UCSD-AML1 (cell line): ENCODE results near the gene RGS7.
"Not testable (repeated sequence)": the region's sequence is repeated elsewhere in the genome, so short reads cannot be mapped to it uniquely, and the experiment has no call there.

Experiments used
- DNase-seq: peaks from one replicate; lab custom pipeline; 2025; ENCODE audit not compliant: unreplicated experiment; lab: John Stamatoyannopoulos, UW

RGS7 gene

DNA sequence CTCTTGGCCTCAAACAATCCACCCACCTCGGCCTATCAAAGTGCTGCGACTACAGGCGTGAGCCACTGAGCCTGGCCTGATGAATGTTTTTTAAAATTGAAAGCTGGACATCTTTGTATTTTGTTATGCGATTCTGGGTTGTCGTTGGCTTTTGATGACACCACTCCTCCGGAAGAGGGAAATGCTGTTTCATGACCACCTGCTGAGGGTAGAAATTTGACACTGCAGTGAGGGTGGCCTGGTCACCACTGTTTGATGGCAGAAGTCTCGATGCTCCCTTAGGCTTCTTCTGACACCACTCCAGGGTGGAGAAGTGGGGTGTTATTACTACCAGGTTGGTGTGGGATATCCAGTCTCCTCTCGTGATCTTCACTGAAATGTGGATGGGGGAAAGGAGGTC lies 357.2 kb downstream of the RGS7 start:
- no peak for DNase-seq

DNA sequence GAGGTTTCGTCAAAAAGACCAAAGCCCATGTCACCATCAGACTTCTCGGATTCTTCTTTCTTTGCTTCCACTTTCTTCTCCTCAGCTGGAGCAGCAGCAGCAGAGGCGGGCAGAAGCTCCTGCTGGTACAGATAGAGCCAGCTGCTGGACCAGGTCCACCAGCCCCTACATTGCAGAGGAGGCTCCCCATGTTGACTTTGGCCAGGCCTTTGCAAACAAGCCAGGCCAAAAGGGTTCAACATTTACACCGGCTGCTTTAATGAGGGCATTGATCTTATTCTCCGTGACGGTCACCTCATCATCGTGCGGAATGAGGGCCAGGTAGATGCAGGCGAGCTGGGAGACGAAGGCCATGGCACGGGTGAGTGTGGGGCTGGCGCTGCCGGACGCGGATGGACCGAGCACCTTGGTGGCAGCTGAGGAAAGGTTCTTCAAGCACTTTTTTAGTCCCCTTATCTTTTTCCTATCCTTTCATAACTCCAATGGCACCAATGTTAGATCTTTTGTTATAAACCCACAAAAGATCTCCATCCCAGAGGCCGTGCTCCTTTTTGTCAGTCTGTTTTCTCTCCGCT lies 358.5 kb downstream of the RGS7 start:
- no peak for DNase-seq

DNA sequence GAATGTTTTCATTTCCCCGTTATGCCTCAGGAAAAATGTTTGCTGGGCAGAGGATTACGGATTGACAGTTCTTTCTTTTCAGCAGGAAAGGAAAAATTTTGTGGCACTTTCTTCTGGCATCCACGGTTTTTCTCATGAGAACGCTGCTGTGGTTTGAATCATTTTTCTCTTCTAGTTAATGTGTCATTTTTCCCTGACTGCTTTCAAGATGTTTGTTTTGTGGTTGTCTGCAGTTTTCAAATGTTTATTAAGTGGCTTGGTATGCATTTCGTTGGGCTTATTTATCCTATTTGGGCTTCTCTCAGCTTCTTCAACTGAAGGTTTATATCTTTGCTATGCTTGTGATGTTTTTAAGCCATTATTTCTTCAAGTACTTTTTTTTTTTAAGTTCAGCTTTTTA lies 359.0 kb downstream of the RGS7 start:
- DNase-seq, result no peak

DNA sequence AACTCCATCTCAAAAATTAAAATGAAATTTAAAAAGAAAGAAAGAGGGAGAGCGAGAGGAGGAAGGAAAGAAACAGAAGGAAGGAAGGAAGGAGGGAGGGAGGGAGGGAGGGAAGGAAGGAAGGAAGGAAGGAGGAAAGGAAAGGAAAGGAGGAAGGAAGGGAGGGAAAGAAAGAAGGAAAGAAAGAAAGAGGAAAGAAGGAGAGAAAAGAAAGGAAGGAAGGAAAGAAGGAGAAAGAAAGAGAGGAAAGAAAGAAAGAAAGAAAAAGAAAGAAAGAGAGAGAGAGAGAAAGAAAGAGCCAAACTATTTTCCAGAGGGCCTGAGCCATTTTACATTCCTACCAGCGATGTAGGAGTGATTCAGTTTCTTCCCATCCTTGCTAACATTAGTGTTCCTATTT lies 364.0 kb downstream of the RGS7 start:
- DNase-seq, result no peak

DNA sequence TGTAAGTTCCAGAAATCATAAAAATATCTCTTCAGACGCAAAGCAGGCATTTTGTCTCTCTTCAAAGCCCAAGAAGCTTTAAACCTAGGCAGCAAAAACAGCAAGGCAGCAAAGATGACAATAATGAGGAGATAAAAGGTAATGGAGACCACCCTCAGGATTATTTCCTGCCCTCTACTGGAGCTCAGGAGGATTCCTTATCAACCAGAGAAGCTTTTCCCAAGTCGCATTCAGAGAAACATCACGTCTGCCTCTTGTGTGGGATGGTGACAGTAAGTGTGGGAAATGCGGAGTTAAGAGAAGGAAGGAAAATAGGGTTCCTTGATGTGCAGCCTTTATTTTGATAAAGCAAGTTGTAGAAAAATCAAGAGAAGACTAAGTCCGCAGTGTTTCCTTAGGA lies 365.8 kb downstream of the RGS7 start:
- no peak for DNase-seq

DNA sequence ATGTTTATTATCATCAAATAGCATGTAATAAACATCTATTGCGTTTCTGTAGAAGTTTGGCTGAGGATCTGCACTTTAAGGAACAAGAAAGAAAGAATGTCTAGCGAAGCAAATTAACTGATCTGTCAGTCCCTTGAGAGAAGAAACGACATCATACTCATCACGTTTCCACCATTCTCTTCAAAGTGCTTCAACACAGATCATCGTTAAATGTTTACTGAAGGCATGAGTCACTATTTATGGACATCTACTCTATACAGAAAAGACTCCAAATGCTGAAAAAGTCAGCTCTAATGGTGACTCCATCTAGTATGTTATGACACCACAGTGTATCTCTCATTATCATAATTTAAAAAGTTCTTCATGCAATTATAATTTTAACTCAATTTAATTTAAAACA lies 369.1 kb downstream of the RGS7 start:
- no peak for DNase-seq

DNA sequence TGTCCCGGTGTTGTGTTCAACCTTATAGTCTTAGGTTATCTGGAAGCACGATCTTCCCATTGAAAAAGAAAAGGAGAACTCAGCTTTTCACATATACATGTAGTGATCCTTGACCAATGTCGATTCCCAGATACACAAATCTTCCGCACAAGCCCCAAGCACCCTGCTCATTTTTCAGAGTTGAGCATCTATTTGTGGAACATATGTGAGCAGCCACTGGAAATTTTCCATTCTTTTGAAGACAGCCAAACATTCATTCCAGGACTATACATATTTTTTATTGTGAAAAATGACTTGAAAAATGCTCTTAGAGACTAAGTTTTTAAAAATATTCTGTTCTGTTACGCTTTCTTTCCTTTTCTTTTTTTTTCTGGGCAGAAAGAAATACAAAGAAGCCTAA lies 371.9 kb downstream of the RGS7 start:
- no peak for DNase-seq

DNA sequence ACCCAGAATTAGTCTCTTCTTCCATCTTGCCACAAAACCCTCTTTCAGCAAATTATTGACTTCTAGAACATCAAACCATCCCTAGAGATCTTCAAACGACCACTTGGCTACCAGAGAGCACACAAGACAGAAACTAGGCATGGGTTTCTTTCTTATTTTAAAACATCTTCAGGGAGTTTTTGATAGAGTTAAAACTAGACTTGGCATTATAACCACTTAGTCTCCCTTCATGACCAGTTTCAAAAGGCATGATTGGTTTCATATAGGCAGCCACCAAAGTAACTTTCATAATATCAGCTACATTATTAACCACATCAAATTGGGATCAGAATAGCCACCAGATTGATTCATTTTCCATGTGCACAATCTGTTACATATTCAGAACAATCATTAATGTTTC lies 376.7 kb downstream of the RGS7 start:
- no peak for DNase-seq

DNA sequence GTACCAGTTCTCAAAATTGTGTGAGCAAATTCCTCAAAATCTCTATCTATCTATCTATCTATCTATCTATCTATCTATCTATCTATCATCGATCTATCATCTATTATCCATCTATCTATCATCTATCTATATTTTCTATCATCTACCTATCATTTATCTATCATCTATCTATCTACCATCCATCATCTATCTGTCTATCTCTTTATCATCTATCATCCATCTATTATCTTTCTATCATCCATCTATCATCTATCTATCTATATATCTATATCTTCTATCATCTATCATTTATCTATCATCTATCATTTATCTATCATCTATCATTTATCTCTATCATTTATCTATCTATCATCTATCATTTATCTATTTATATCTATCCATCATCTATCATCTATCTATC lies 380.3 kb downstream of the RGS7 start:
- DNase-seq, result no peak

DNA sequence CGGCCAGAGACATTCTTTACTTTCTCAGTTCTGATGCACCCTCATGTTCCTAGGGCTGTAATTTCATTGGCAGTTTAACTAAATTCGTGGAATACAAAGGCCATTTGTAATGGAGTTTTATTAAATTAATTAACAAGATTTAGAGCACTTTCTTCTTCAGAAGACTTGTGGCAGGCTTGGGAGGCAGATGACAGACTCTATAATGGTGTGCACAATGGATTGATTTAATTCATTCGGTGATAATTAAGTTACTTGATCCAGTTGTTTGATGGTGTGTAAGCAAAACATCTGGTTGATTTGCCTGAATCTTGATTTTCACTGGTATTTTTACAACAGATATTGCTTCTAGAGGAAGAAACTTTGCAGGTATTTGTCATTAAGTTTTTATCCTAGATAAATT lies 383.1 kb downstream of the RGS7 start:
- no peak for DNase-seq

DNA sequence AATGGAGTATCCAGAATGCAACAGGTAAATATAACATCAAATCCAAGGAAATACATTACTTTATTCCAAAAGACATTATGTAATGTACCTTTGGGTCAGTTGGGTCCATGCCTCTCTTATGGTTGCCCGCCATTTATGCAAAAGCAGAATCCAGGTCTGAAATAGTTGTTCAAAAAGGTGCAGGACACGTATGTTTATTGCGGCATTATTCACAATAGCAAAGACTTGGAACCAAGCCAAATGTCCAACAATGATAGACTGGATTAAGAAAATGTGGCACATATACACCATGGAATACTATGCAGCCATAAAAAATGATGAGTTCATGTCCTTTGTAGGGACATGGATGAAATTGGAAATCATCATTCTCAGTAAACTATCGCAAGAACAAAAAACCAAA lies 384.9 kb downstream of the RGS7 start:
- DNase-seq, result not testable (repeated sequence)

DNA sequence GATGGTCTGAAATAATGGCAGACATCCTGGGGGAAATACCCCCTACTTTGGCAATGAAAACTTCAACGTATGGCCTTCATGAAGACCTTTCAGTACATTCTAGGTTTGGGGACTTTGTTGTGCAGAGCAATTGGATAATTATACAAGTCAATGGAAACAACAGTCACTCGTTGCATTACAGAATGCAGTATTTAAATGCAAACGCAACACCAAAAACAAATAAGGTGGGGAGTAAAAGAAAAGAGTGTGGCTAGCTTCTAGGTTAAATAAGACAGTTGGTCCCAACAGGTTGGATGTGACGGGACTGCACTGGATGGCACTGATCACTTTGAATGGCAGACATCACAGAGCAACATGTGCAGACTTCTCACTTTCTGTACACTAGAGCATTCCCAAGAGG lies 386.8 kb downstream of the RGS7 start:
- no peak for DNase-seq

DNA sequence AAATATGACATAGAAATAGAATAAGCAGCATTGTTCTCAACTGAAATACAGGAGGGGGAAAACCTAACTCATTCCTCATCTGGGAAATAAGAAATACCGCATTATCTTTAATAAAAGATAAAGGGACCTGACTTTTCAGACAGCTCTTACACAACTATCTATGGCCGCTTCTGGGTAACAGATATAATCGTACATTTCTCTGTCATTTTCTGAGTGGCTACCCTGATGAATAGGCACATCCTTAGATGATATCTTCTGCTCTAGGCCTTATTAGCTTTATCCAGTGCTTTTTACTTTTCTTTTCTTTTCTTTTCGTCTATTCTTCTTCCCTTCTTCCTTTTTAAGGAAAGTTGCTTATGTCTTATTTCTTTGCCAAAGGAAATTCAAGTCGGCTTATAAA lies 388.1 kb downstream of the RGS7 start:
- DNase-seq, result no peak

DNA sequence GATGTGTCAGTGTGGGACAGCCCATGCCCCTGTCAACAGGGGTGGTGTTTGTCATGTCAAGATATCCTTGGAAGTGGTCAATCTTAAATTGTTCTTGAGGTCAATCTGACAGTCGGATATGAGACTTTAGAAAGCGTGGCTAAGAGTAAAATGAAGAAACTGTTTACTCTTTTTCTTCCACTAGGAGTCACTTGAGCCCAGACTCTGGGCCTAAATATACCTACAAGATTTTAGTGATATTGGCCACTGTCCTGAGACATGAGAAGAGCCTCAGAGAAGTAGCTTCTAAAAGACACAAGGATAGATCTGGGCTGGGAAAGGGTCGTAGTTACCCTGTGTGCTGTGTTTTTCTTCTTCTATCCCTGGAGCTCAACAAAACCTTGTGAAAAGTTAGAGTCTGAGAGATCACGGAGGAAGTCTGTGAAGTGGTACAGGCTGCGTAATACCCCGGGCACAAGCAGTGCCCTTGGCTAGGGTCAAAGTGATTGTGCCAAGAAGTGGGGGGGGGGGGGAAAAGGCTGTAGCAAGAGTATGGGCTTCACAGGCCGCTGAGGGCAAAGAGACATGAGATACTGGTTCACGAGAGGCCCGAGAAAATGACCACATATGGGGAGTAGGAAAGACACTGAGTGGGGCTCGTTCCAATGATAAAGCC lies 389.8 kb downstream of the RGS7 start:
- no peak for DNase-seq

DNA sequence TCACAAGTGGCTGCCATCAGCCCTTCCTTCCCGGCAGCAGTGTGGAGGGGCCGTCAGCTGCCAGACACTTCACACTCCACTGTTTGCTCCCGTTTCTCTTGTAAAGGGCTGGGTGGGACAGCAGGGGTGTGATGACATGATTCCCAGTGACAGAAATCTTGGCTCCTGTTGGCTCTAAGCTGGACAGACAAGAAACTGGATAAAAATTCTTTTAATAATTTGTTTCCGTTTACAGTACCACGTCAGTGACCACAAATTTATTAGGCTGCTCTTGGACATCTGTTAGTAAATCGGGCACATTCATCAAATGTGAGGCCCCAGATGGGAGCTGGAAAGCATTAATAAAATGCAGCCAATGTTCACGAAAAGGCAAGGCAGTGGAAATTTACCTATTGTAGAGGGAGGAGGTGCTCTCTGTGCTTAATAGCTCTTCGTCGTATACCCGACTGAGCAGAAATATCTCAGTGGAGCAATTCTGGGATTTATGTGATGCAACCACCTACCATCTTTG lies 391.4 kb downstream of the RGS7 start:
- no peak for DNase-seq

DNA sequence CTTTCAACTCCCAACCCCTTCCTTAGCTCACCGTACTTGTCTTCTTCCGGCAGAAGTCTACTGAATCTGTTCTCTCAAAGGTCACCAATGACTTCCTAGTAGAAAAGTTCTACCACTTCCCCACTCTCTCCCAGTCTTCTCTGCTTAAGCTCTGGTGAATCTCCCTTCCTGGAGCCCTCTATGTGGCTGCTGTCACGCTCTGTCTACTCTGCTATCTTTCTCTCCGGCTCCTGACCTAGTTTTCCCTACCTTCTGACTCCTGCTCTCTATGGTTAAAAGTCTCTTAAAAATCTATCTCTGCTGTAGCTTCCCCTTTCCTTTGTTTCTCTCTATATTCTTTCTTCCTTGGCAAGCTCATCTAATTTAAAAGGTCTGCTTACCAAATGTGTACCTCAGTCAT lies 394.9 kb downstream of the RGS7 start:
- no peak for DNase-seq

DNA sequence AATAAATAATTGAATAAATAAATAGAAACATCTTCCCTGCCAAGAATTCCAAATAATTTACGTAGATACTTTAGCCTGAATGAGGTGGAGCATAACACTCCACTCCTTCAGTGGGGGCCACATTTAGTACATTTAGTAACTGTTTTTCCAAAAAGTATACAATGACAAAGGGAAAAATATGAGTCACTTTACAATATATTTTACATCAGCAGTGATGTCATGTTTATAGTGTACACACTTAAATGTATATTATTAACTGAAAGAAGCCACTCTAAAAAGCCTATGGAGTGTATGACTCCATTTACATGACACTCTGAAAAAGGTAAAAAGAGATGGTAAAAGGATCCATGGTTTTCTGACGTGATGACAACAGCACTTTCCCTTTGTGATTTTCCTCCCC lies 400.6 kb downstream of the RGS7 start:
- no peak for DNase-seq

DNA sequence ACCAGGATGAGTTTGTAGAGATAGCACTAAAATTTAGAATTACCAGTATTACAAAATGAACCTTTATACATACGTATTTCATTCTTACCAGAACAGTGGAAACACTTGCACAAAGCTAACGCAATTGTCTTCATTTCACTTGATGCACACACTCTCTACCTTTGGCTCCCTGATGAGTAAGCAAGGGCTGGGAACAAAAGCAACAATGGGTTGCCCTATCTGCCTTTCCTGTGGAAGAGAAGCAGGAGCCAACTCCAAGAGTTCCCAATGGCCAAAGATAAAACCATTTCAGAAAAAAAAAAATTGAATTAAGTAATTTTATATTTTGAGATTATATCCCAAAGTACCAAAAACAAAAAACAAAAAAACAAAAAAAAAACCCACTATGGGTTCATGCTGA lies 401.0 kb downstream of the RGS7 start:
- DNase-seq, result no peak

DNA sequence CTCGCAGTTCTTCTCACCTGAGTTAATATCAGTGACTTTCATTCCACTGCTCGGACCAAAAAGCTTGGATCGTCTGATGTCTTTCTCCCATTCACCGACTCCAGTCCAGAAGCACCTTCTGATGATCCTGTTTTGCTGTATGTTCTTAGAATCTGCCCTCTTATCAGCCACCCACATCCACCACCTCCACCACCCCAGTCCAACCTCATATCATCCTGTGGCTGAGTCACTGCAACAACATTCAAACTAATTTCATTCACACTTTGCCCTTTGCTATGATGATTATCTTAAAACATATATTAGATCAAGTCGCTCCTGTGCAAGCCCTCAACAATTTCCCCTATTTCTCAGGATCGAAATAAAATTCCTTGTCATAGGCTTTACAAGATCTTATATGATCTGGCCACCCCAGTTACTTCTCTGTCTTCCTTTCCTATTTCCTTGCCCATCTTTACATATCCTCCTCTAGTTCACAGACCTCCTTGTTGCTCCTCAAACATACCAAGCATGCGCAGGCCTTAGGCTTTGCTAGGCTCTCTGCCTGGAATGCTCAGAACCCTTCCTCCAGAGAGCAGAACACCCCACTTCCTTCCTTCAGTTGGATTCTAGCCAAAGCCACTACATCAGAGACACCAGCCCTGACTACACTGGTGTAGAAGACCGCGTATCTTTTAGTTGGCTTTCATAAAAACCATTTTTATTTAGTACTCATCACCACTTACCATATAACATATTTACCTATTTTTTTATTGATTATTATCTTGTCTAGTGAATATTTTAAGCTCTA lies 409.4 kb downstream of the RGS7 start:
- no peak for DNase-seq

DNA sequence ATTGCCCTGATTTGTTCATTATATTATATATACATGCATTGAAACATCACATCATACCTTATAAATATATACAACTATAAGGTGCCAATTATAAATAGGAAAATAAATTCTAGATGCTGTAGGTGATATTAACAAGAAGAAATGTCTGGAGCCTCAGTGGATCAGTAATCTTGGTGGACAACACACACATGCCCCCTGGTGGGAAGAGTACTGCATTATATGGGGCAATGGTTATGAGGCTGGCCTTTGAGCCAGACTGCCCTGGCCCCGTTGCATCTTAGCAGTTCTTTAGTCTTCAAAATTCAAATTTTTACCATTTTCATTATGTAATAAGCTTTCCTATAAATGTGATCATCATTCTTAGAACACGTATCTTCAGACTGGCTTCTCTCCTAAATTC lies 410.1 kb downstream of the RGS7 start:
- DNase-seq, result peak; percentile 6

DNA sequence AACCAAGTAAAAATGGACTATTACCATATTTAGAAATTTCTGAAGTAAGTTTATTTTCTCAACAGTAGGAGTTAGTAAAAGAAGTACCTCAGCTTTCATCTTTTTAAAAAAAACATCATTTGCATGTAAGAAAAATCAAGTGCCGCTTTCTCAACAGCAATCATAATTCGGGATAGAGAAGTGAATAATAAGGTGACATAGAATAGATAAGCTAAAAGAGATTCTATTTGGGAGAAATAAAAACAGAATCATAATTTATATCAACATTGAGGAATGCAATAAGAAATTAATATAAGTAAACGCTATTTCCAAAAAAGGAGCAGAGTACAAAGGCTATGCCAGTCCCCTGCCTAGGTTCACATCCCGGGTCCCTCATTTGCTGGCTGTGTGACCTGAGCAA lies 414.1 kb downstream of the RGS7 start:
- DNase-seq, result no peak

DNA sequence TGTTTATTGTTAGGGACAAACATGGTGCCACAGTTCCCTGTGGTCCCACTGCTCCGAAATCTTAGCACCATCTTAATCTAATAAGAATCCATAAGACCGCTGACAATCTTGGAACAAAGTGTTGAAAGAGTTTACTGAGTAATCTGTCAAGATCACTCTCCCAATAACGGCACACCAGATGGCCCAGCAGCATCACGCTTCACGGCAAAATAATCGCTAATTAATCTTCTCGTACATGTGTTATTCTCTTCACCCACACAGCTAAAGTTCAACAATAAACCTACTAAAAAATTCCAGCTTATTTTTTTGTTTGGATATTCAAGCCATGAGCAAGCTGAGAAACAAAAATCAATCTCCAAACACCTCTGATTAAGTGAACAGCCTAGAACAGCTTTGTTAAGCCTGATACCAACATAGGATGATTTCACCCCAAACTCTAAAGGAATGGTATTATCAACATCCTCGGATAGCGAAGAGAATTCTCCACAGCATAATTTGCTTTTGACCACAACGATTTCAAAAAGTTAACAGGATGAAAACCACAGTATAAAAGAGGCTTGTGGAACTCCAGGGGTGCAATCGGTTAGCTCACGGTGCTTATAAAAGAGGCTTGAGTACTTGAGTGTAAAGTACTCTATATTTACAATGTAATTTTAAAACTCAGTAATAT lies 415.2 kb downstream of the RGS7 start:
- no peak for DNase-seq
